DOHH2 (cell line): ENCODE measurements around the gene FN3KRP.
A peak's percentile ranks its signal among the peaks of the same experiment; 100 is the strongest.

ENCODE experiments used
- H3F3A ChIP-seq: fragments of 200-600 bp; sonication (generic), shearing (Covaris generic); 2 replicates; pipeline ENCODE4 v1.6.0; 2016; ENCODE audit warnings: antibody characterized with exemption, mild to moderate bottlenecking; ENCODE audit not compliant: control insufficient read depth, insufficient read depth
- H3K27ac ChIP-seq: fragments of 200-600 bp; sonication (generic); 2 replicates; pipeline ENCODE4 v1.5.1; 2014; ENCODE audit warnings: low read depth, mild to moderate bottlenecking, low read length, moderate library complexity
- H3K27me3 ChIP-seq: fragments of 200-600 bp; sonication (generic); 2 replicates; pipeline ENCODE4 v1.6.1; 2014; ENCODE audit warnings: mild to moderate bottlenecking, low read length, mixed read lengths; ENCODE audit not compliant: control insufficient read depth
- H3K36me3 ChIP-seq: fragments of 200-600 bp; sonication (generic); 2 replicates; pipeline ENCODE4 v1.6.1; 2014; ENCODE audit warnings: mild to moderate bottlenecking, low read length, moderate library complexity, mixed read lengths; ENCODE audit not compliant: control insufficient read depth
- H3K4me1 ChIP-seq: fragments of 200-600 bp; sonication (generic); 2 replicates; pipeline ENCODE4 v1.6.1; 2014; ENCODE audit warnings: mild to moderate bottlenecking, low read length, mixed read lengths; ENCODE audit not compliant: control insufficient read depth
- H3K4me2 ChIP-seq: fragments of 200-600 bp; sonication (generic); 2 replicates; pipeline ENCODE4 v1.6.0; 2014; ENCODE audit warnings: mild to moderate bottlenecking, low read length, moderate library complexity
- H3K4me3 ChIP-seq: fragments of 200-600 bp; sonication (generic); 2 replicates; pipeline ENCODE4 v1.5.1; 2014; ENCODE audit warnings: mild to moderate bottlenecking, low read length, mixed read lengths
- H3K79me2 ChIP-seq: fragments of 200-600 bp; sonication (generic); 2 replicates; pipeline ENCODE4 v1.6.1; 2014; ENCODE audit warnings: mild to moderate bottlenecking, low read length, mixed read lengths; ENCODE audit not compliant: control insufficient read depth
- H3K9me2 ChIP-seq: fragments of 200-600 bp; sonication (generic); replicated peaks from 2 replicates; pipeline ENCODE4 v1.6.1; 2014; ENCODE audit warnings: mild to moderate bottlenecking, low read length, mixed read lengths; ENCODE audit not compliant: control insufficient read depth
- H3K9me3 ChIP-seq: fragments of 200-600 bp; sonication (generic); 2 replicates; pipeline ENCODE4 v1.6.1; 2014; ENCODE audit warnings: antibody characterized with exemption, low read length, mixed read lengths; ENCODE audit not compliant: control insufficient read depth, insufficient read depth
- H4K20me1 ChIP-seq: fragments of 200-600 bp; sonication (generic); 2 replicates; pipeline ENCODE4 v1.6.0; 2014; ENCODE audit warnings: low read depth, mild to moderate bottlenecking, antibody characterized with exemption, low read length, moderate library complexity; ENCODE audit not compliant: control insufficient read depth, insufficient read depth
- EZH2phosphoT487 ChIP-seq: fragments of 200-600 bp; sonication (generic); IDR thresholded peaks from 2 replicates; pipeline ENCODE4 v1.6.1; 2017; ENCODE audit warnings: borderline replicate concordance, mild to moderate bottlenecking, antibody characterized with exemption, low read length, moderate library complexity, mixed read lengths
- TF ChIP-seq, protein P1 (sequence below): fragments of 200-600 bp; sonication (generic); IDR thresholded peaks from one replicate; pipeline ENCODE4 v1.5.1; 2014; ENCODE audit warnings: antibody characterized with exemption, mild to moderate bottlenecking, low read depth, low read length; ENCODE audit not compliant: poor library complexity, severe bottlenecking

Gene FN3KRP

DNA sequence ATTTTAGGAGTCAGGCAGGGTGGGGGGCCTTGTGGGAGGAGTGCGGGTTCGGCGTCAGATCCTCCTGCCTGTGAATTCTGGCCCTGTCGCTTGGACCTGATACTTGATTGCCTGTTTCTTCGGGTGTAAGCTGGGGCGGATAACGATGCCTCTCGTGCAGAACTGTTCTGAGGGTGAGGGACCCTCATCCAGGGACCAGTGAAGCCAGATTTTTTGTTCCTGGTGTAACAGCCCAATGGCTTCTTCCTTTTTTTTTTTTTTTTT lies 36.6 kb downstream of the FN3KRP start:
- H3F3A ChIP-seq: no peaks in the 10 kb centered on the region
- H4K20me1 ChIP-seq: no peaks in the 10 kb centered on the region
- H3K79me2 ChIP-seq: peaks cover 54% of the 10 kb centered on the region
- H3K9me3 ChIP-seq: no peaks in the 10 kb centered on the region
- H3K36me3 ChIP-seq: peaks cover 13% of the 10 kb centered on the region
- H3K27me3 ChIP-seq: no peaks in the 10 kb centered on the region
- H3K9me2 ChIP-seq: no peaks in the 10 kb centered on the region
- peaks cover 20% of the 10 kb centered on the region for H3K4me1 ChIP-seq
- peak overlapping the region; percentile 91 for H3K4me2 ChIP-seq
- H3K4me3 ChIP-seq: peak overlapping the region; percentile 90
- no peak for TF ChIP-seq EZH2phosphoT487
- TF ChIP-seq, protein P1, sequence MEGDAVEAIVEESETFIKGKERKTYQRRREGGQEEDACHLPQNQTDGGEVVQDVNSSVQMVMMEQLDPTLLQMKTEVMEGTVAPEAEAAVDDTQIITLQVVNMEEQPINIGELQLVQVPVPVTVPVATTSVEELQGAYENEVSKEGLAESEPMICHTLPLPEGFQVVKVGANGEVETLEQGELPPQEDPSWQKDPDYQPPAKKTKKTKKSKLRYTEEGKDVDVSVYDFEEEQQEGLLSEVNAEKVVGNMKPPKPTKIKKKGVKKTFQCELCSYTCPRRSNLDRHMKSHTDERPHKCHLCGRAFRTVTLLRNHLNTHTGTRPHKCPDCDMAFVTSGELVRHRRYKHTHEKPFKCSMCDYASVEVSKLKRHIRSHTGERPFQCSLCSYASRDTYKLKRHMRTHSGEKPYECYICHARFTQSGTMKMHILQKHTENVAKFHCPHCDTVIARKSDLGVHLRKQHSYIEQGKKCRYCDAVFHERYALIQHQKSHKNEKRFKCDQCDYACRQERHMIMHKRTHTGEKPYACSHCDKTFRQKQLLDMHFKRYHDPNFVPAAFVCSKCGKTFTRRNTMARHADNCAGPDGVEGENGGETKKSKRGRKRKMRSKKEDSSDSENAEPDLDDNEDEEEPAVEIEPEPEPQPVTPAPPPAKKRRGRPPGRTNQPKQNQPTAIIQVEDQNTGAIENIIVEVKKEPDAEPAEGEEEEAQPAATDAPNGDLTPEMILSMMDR: no peak
- no peak overlapping the region for H3K27ac ChIP-seq

DNA sequence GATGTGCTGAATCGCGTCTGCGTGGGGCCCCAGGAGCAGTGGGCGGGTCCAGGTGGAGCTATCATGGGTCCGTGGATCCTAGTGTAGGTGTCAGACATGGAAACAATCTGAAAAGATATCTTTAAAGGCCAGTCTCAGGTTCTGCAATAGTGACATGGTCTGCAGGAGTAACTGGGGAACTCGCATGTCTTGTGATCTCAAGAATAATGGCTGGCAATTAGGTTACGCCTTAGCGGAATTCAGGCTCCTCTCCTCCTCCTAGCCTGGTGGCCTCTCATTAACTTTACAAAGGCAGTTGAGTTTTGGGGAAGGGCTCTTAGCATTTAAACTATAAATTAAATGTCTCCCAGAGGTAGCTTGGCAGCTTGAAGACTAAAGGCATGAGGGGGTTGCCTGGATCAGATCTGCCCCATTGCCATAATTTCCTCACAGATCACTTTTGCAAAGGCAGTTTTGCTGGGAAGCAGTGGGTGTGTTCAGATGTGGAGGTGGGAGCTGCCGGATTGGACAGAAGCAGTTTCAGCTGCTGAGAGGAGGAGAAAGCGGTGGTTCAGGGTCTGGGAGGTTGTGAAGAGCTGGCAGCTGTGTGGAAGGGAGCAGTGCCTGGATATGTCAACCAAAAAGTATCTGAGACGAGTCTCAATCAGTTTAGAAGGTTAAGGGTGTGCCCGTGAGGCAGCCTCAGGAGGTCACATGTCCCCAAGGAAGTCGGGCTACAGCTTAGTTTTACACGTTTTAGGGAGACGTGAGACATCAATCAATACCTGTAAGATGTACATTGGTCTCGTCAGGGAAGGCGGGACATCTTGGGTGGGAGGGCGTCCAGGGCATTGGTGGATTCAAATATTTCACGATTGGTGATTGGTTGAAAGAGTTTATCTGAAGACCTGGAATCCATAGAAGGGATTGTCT lies 38.0 kb downstream of the FN3KRP start:
- Histone ChIP-seq H3K4me1 (peaks cover 20% of the 10 kb centered on the region), H3K79me2 (peaks cover 54% of the 10 kb centered on the region), H3K36me3 (peaks cover 13% of the 10 kb centered on the region), H3K27me3 (no peaks in the 10 kb centered on the region), H3K4me2 (no peak overlapping the region), H3K9me3 (no peaks in the 10 kb centered on the region), H4K20me1 (no peaks in the 10 kb centered on the region), H3K27ac (no peak overlapping the region), H3K9me2 (no peaks in the 10 kb centered on the region), H3F3A (no peaks in the 10 kb centered on the region), H3K4me3 (no peak overlapping the region)
- TF ChIP-seq, protein P1: no peak
- TF ChIP-seq EZH2phosphoT487: no peak

DNA sequence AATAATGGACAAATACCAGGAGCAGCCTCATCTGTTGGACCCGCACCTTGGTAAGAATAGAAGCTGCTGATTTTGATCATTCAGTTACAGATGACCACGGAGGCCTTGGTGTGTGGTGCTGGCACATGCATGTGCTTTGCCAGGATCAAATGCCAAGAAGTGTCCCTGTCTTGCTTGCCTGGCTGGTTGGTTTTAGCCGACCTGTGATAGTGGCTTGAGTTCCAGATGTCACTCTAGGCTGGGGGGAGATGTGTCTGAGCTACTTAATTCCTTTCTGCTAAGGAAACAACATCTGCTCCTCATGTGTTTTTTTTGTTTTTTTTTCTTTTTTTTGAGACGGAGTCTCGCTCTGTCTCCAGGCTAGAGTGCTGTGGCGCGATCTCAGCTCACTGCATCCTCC lies 39.7 kb downstream of the FN3KRP start:
- no peaks in the 10 kb centered on the region for H4K20me1 ChIP-seq
- H3K9me3 ChIP-seq: no peaks in the 10 kb centered on the region
- H3F3A ChIP-seq: no peaks in the 10 kb centered on the region
- H3K4me1 ChIP-seq: peaks cover 18% of the 10 kb centered on the region
- H3K79me2 ChIP-seq: peaks cover 63% of the 10 kb centered on the region
- H3K4me3 ChIP-seq: no peak overlapping the region
- TF ChIP-seq EZH2phosphoT487: no peak
- TF ChIP-seq, protein P1: no peak
- H3K4me2 ChIP-seq: no peak overlapping the region
- H3K9me2 ChIP-seq: no peaks in the 10 kb centered on the region
- H3K27ac ChIP-seq: no peak overlapping the region
- peaks cover 13% of the 10 kb centered on the region for H3K36me3 ChIP-seq
- H3K27me3 ChIP-seq: no peaks in the 10 kb centered on the region
